Measurements from ENCODE around the gene MPP2.

The MPP2 gene

DNA sequence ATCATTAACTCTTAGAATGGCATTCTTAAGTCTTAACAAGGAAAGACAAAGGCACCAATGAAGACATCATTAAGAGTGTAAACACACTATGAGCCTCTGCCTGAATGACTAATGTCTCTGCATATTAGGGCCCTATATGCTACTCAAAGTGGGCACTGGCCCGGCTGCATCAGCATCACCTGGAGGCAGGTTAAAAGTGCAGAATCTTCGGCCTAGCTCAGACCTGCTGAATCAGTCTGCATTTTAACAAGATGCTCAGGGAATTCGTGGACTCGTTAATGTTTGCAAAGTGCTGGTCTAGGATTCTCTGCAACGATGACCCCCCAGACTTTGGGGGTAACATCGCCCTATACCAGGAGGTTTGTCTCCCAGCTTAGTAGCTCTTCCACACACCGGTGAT lies 81.1 kb downstream of the MPP2 start:
- Mint-ChIP-seq H3K27me3 (ENCODE audit: low read depth, poor library complexity) (peaks cover 7% of the 10 kb centered on the region), H3K4me3 (no peak overlapping the region), H3K4me1 (peaks cover 6% of the 10 kb centered on the region), H3K36me3 (ENCODE audit: low read depth) (peaks cover 34% of the 10 kb centered on the region), H3K27ac (peak overlapping the region; percentile 87), H3K9me3 (no peaks in the 10 kb centered on the region)
- DNase-seq, result no peak
- TF ChIP-seq, protein P1, sequence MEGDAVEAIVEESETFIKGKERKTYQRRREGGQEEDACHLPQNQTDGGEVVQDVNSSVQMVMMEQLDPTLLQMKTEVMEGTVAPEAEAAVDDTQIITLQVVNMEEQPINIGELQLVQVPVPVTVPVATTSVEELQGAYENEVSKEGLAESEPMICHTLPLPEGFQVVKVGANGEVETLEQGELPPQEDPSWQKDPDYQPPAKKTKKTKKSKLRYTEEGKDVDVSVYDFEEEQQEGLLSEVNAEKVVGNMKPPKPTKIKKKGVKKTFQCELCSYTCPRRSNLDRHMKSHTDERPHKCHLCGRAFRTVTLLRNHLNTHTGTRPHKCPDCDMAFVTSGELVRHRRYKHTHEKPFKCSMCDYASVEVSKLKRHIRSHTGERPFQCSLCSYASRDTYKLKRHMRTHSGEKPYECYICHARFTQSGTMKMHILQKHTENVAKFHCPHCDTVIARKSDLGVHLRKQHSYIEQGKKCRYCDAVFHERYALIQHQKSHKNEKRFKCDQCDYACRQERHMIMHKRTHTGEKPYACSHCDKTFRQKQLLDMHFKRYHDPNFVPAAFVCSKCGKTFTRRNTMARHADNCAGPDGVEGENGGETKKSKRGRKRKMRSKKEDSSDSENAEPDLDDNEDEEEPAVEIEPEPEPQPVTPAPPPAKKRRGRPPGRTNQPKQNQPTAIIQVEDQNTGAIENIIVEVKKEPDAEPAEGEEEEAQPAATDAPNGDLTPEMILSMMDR (IDR thresholded peaks at IDR 0.05), result no peak

DNA sequence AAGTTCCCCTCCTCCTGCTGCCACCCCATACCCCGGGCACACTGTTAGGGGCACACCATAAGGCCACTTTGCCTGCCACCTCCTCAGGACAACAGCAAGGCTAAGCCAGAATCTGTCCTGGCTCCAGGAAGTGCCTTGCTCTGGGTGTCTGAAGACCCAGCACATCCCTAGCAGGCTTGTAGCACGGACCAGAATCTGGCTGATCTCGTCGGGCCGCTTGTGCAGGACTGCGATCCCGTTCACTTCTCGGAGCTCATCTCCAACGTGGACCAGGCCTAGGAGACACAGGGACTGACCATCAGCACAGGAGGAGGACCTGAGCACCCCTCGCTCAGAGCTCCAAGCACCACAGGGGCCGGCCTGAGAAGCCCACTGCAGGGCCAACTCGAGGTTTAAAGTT lies 81.8 kb downstream of the MPP2 start:
- no peak for DNase-seq
- Mint-ChIP-seq H3K4me3 (no peak overlapping the region), H3K4me1 (no peaks in the 10 kb centered on the region), H3K27ac (no peak overlapping the region), H3K36me3 (ENCODE audit: low read depth) (peaks cover 33% of the 10 kb centered on the region), H3K9me3 (no peaks in the 10 kb centered on the region), H3K27me3 (ENCODE audit: low read depth, poor library complexity) (peaks cover 7% of the 10 kb centered on the region)
- TF ChIP-seq, protein P1 (IDR thresholded peaks at IDR 0.05), result no peak

Measured in nephron progenitor cell (in vitro differentiated cells).